ENCODE results near the gene YTHDF1.

The YTHDF1 gene

GRCh38 chr20:63238514-63239125 is 22.7 kb upstream of the YTHDF1 start:
- Mint-ChIP-seq H3K4me1 (peaks cover 13% of the 10 kb centered on the region), H3K27me3 (peaks cover 58% of the 10 kb centered on the region), H3K36me3 (no peaks in the 10 kb centered on the region), H3K27ac (no peak overlapping the region), H3K4me3 (no peak overlapping the region), H3K9me3 (no peaks in the 10 kb centered on the region)
- no peak for ATAC-seq

- no peak overlapping the region for H3K4me3 Mint-ChIP-seq
- H3K9me3 Mint-ChIP-seq: no peaks in the 10 kb centered on the region
- no peak for ATAC-seq
- no peak overlapping the region for H3K27ac Mint-ChIP-seq
- peaks cover 13% of the 10 kb centered on the region for H3K4me1 Mint-ChIP-seq
- H3K27me3 Mint-ChIP-seq: peaks cover 60% of the 10 kb centered on the region
- H3K36me3 Mint-ChIP-seq: no peaks in the 10 kb centered on the region
Measured at GRCh38 chr20:63238031-63238430, 22.1 kb upstream of the YTHDF1 start.

GRCh38 chr20:63236116-63236837 is 20.3 kb upstream of the YTHDF1 start:
- ATAC-seq: no peak
- Mint-ChIP-seq H3K27ac (no peak overlapping the region), H3K4me1 (peaks cover 13% of the 10 kb centered on the region)

GRCh38 chr20:63235399-63235983 is 19.6 kb upstream of the YTHDF1 start, which contains the start of gene BIRC7:
BIRC7 (plus strand) TSS chr20:63235905; CDS start chr20:63236097, 192 bp downstream.
- no peak within 1 kb of the TSS for H3K4me3 Mint-ChIP-seq
- no peak within 1 kb of the TSS for H3K27ac Mint-ChIP-seq
- peak; percentile 42 for ATAC-seq
- H3K9me3 Mint-ChIP-seq: no peaks in the 10 kb centered on the region
- no peaks in the 10 kb centered on the region for H3K36me3 Mint-ChIP-seq
- H3K27me3 Mint-ChIP-seq: peaks cover 63% of the 10 kb centered on the region
- H3K4me1 Mint-ChIP-seq: peaks cover 20% of the 10 kb centered on the region

More at GRCh38 chr20:63236116-63236837, 20.3 kb upstream of the YTHDF1 start:
- Mint-ChIP-seq H3K4me3 (no peak overlapping the region), H3K9me3 (no peaks in the 10 kb centered on the region), H3K36me3 (no peaks in the 10 kb centered on the region), H3K27me3 (peaks cover 63% of the 10 kb centered on the region)

GRCh38 chr20:63234693-63235398 is 18.9 kb upstream of the YTHDF1 start:
- no peaks in the 10 kb centered on the region for H3K36me3 Mint-ChIP-seq
- ATAC-seq: no peak
- no peak overlapping the region for H3K4me3 Mint-ChIP-seq
- H3K4me1 Mint-ChIP-seq: peaks cover 25% of the 10 kb centered on the region
- H3K9me3 Mint-ChIP-seq: no peaks in the 10 kb centered on the region
- peaks cover 65% of the 10 kb centered on the region for H3K27me3 Mint-ChIP-seq
- no peak overlapping the region for H3K27ac Mint-ChIP-seq

- Mint-ChIP-seq H3K9me3 (no peaks in the 10 kb centered on the region), H3K4me3 (no peak overlapping the region), H3K27me3 (peaks cover 68% of the 10 kb centered on the region), H3K27ac (no peak overlapping the region), H3K4me1 (peaks cover 25% of the 10 kb centered on the region), H3K36me3 (no peaks in the 10 kb centered on the region)
- no peak for ATAC-seq
Measured at GRCh38 chr20:63233924-63234323, 18.0 kb upstream of the YTHDF1 start.

- Mint-ChIP-seq H3K27me3 (peaks cover 77% of the 10 kb centered on the region), H3K36me3 (no peaks in the 10 kb centered on the region), H3K4me3 (no peak overlapping the region), H3K9me3 (no peaks in the 10 kb centered on the region), H3K4me1 (peaks cover 25% of the 10 kb centered on the region), H3K27ac (no peak overlapping the region)
- ATAC-seq: no peak
Measured at GRCh38 chr20:63233061-63233344, 17.1 kb upstream of the YTHDF1 start.

GRCh38 chr20:63232235-63233060 is 16.5 kb upstream of the YTHDF1 start:
- Mint-ChIP-seq H3K9me3 (no peaks in the 10 kb centered on the region), H3K27ac (no peak overlapping the region), H3K4me1 (peaks cover 25% of the 10 kb centered on the region), H3K27me3 (peaks cover 77% of the 10 kb centered on the region), H3K36me3 (no peaks in the 10 kb centered on the region), H3K4me3 (no peak overlapping the region)
- no peak for ATAC-seq

GRCh38 chr20:63230800-63231268 is 14.9 kb upstream of the YTHDF1 start:
- Mint-ChIP-seq H3K27me3 (peaks cover 72% of the 10 kb centered on the region), H3K4me3 (no peak overlapping the region), H3K36me3 (no peaks in the 10 kb centered on the region), H3K4me1 (peaks cover 22% of the 10 kb centered on the region), H3K27ac (no peak overlapping the region), H3K9me3 (no peaks in the 10 kb centered on the region)
- no peak for ATAC-seq

GRCh38 chr20:63228806-63229205 is 12.9 kb upstream of the YTHDF1 start:
- H3K9me3 Mint-ChIP-seq: no peaks in the 10 kb centered on the region
- H3K4me3 Mint-ChIP-seq: no peak overlapping the region
- peaks cover 11% of the 10 kb centered on the region for H3K4me1 Mint-ChIP-seq
- H3K27me3 Mint-ChIP-seq: peaks cover 58% of the 10 kb centered on the region
- no peak overlapping the region for H3K27ac Mint-ChIP-seq
- ATAC-seq: no peak
- H3K36me3 Mint-ChIP-seq: no peaks in the 10 kb centered on the region

- H3K27me3 Mint-ChIP-seq: peaks cover 43% of the 10 kb centered on the region
Measured at GRCh38 chr20:63227260-63227659, 11.3 kb upstream of the YTHDF1 start.

GRCh38 chr20:63226042-63226943 is 10.4 kb upstream of the YTHDF1 start:
- Mint-ChIP-seq H3K4me1 (peaks cover 11% of the 10 kb centered on the region), H3K4me3 (no peak overlapping the region), H3K27me3 (peaks cover 33% of the 10 kb centered on the region), H3K9me3 (no peaks in the 10 kb centered on the region), H3K27ac (no peak overlapping the region), H3K36me3 (no peaks in the 10 kb centered on the region)
- no peak for ATAC-seq

More at GRCh38 chr20:63227260-63227659, 11.3 kb upstream of the YTHDF1 start:
- H3K9me3 Mint-ChIP-seq: no peaks in the 10 kb centered on the region
- H3K36me3 Mint-ChIP-seq: no peaks in the 10 kb centered on the region
- H3K27ac Mint-ChIP-seq: no peak overlapping the region
- no peak overlapping the region for H3K4me3 Mint-ChIP-seq
- H3K4me1 Mint-ChIP-seq: peaks cover 11% of the 10 kb centered on the region
- ATAC-seq: no peak

GRCh38 chr20:63225082-63225454 is 9.1 kb upstream of the YTHDF1 start:
- no peak for ATAC-seq
- Mint-ChIP-seq H3K4me3 (no peak overlapping the region), H3K27me3 (peaks cover 31% of the 10 kb centered on the region), H3K27ac (no peak overlapping the region), H3K9me3 (no peaks in the 10 kb centered on the region), H3K4me1 (peaks cover under 1% of the 10 kb centered on the region), H3K36me3 (no peaks in the 10 kb centered on the region)
